ENCODE results near the gene SLC25A51. TPM values are rescaled to one million over a fixed set of nuclear protein-coding genes. Genes with fewer than 3 reads are reported as not detected.

Gene SLC25A51
- total RNA-seq, result 76.3 and 103 TPM in 2 replicates

GRCh38 chr9:37903647-37904444 lies at the start of gene SLC25A51:
TSS of gene SLC25A51 (minus strand) at chr9:37904127. CDS start at chr9:37888550, 15,577 bp downstream.
- peak; percentile 84 for TF ChIP-seq CTCF (IDR thresholded peaks at IDR 0.05; ENCODE audit: insufficient read depth, low read depth, low read length)
- peak; percentile 93 for DNase-seq (ENCODE audit: low read depth)
- H3K4me3 ChIP-seq (ENCODE audit: low read depth, low read length), result peak within 1 kb of the TSS; percentile 78

GRCh38 chr9:37953206-37953774 lies 49.4 kb upstream of the SLC25A51 start:
- no peak overlapping the region for H3K4me3 ChIP-seq (ENCODE audit: low read depth, low read length)
- TF ChIP-seq CTCF (IDR thresholded peaks at IDR 0.05; ENCODE audit: insufficient read depth, low read depth, low read length), result no peak
- no peak for DNase-seq (ENCODE audit: low read depth)

GRCh38 chr9:37952731-37953130 lies 48.8 kb upstream of the SLC25A51 start:
- peak; percentile 77 for DNase-seq (ENCODE audit: low read depth)

GRCh38 chr9:37951671-37952449 lies 47.9 kb upstream of the SLC25A51 start:
- no peak for TF ChIP-seq CTCF (IDR thresholded peaks at IDR 0.05; ENCODE audit: insufficient read depth, low read depth, low read length)
- no peak for DNase-seq (ENCODE audit: low read depth)
- no peak overlapping the region for H3K4me3 ChIP-seq (ENCODE audit: low read depth, low read length)

More at GRCh38 chr9:37952731-37953130, 48.8 kb upstream of the SLC25A51 start:
- TF ChIP-seq CTCF (IDR thresholded peaks at IDR 0.05; ENCODE audit: insufficient read depth, low read depth, low read length), result no peak
- H3K4me3 ChIP-seq (ENCODE audit: low read depth, low read length), result no peak overlapping the region

GRCh38 chr9:37950561-37950960 lies 46.6 kb upstream of the SLC25A51 start:
- no peak overlapping the region for H3K4me3 ChIP-seq (ENCODE audit: low read depth, low read length)
- no peak for TF ChIP-seq CTCF (IDR thresholded peaks at IDR 0.05; ENCODE audit: insufficient read depth, low read depth, low read length)
- no peak for DNase-seq (ENCODE audit: low read depth)

GRCh38 chr9:37949576-37949975 lies 45.6 kb upstream of the SLC25A51 start:
- no peak for DNase-seq (ENCODE audit: low read depth)
- TF ChIP-seq CTCF (IDR thresholded peaks at IDR 0.05; ENCODE audit: insufficient read depth, low read depth, low read length), result no peak

More at GRCh38 chr9:37949576-37949975, 45.6 kb upstream of the SLC25A51 start:
- no peak overlapping the region for H3K4me3 ChIP-seq (ENCODE audit: low read depth, low read length)

Measured in fibroblast of villous mesenchyme (primary cell).